Right renal pelvis (tissue), 4 donors: Measurements from ENCODE around the gene KCNQ1OT1. TPM values are rescaled to one million over a fixed set of nuclear protein-coding genes. Genes with fewer than 3 reads are reported as not detected.

Source experiments
- DNase-seq, 4 donors: peaks; one replicate each; pipeline ENCODE4 v3.0.0-alpha.2; 2013; ENCODE audit warnings: low read depth in 4 of 4, low spot score in 3 of 4, missing footprints in 1 of 4
- polyA plus RNA-seq, 4 donors: library from polyadenylated mRNA; unstranded; fragments of 120-200 nt; gene quantifications; one replicate each; pipeline ENCODE4 v1.2.1, GENCODE V29; 2013; ENCODE audit not compliant: insufficient read length in 4 of 4

KCNQ1OT1 gene
- polyA plus RNA-seq, 4 donors, result 0.72 to 1.5 (median 0.84) TPM

DNA sequence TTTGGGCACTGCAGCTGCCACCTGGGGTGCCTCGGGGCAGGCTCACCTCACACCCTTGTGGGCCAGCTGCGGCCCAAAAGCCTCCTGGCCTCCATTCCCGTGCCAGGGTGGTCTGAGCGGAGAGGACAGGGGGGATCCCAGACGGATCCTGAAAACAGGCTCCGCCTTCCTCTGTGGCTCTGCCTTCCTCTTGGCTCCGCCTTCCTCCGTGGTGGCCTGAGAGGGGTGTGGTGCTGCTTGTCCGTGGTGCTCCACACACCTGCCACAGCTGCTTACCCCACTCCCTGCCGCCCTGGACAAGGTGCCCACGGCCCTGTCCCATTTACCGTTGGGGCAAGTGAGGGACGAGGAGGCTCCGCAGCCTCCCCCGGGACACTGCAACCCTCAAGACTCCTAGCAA lies 23.2 kb upstream of the KCNQ1OT1 start:
- DNase-seq, result no peak

DNA sequence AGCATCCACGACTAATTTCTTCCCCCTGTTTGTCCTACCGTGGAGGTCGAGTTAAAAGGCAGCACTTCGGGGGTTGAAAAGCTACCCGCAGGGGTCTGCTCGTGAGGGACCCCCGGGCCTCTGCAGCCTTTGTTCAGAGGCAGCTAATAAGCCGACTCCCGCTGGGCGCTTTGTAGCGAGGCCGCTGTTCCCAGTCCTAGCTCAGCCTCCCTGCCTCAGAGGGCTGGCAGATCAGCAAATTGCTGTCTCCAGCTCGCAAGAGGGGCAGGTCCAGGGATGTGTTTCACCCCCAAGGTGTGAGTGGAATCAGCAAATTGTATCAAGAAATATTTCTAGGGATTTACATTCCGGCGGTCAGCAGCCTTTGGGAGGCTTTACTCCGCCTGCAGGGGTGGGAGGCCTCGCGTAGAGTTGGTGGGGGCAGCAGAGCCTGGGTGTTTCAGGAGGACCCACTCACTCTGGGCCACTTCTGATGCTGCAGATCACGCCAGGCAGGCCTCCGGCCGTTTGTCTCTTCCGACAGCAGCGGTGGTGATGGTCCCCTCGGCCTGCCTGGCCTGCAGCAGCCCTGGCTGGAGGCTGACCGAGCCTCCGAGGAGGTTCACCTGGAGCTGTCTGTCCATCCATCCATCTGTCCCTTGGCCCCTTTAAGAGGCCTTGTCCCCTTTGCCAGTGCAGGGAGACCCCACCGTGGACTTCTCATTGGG lies 21.6 kb upstream of the KCNQ1OT1 start:
- no peak for DNase-seq

DNA sequence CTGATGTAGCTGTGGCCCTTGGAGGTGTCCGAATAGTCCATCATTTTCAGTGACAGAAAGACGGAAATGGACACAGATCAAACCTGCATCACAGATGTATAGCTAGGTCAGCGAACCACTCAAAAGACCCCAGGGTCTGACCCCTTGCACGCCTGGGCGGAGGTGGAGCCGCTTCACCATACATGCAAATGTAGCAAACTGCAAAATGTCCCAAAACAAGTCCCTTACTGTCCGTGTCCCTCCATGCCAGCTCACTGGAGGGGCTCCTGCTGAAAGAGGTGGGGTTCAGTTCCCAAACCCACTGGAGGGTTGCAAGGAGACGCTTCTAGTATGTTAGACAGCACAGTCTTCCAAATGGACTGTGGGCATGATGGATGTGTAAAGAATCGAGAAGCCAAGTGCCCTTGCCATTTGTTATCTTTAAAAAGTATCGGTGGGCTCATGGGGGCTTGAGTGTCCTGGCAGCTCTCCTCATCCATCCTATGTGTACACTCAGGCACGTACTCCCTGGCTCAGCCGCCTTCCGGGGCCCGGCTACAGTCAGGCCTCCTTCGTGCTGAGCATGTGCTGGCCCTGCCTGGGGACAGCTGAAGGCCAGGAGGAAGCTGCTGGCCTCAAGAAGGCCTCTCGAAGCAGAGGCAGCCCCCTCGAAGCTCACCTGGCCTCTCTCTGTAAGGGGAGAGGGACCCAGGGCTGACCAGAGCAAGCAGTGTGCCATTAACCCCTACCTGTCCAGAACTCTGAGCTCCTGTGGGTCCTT lies 20.2 kb upstream of the KCNQ1OT1 start:
- no peak for DNase-seq

DNA sequence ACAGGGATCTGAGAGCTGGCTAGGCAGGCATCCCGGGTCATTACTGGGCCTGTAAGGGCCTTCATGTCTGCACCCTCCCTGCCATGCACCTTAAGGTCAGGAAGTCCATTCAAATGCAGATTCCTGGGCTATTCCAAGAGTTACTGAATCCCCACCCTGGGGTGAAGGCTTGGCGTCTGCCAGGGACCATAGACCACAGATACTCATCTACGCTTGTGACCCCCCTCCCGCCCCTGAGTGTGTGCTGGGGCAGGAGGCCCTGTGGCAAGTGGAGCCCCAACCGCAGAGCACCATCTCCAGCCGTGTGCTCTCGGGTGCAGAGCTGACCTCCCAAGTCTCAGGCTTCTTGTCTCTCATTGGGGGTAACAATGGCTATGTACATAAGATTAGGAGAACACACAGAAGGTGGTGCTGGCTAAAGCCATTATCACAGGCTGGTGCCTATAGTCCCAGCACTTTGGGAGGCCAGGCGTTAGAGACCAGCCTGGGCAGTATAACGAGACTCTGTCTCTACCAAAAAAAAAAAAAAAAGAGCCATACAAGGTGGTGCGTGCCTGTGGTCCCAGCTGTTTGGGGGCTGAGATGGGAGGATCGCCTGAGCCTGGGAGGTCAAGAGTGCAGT lies 19.1 kb upstream of the KCNQ1OT1 start:
- no peak for DNase-seq

GRCh38 chr11:2717561-2718325 lies 17.9 kb upstream of the KCNQ1OT1 start:
- no peak for DNase-seq

GRCh38 chr11:2716376-2717095 lies 16.7 kb upstream of the KCNQ1OT1 start:
- no peak for DNase-seq

DNA sequence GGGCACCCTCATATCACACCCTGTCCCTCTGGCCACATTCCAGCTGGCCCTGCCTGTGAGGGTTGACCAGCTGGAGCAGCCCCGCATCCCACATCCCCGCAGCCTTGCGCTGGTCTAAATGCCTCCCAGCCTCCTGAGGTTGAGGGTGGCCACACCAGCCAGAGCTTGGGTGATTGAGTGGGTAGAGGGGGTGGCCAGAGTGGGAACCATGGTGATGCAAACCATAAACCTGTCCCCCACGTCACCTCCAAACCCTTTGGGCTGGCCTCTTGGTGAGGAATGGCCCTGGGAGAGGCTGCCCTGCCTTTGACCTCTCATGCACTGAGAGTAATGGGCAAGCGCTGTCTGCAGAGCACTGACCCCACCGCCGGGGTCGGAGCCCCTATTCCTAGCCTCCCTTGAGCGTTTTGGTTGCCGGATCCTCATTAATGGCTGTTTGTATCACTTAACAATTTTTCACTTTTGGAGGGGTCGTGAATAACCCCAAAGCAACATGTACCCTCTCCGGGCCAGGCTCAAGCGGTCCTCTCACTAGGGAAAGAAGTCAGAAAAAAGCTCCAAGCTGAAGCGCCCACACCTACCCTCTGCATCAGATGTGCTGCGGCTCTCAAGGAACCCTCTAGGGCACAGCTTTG lies 16.0 kb upstream of the KCNQ1OT1 start:
- DNase-seq, result no peak

DNA sequence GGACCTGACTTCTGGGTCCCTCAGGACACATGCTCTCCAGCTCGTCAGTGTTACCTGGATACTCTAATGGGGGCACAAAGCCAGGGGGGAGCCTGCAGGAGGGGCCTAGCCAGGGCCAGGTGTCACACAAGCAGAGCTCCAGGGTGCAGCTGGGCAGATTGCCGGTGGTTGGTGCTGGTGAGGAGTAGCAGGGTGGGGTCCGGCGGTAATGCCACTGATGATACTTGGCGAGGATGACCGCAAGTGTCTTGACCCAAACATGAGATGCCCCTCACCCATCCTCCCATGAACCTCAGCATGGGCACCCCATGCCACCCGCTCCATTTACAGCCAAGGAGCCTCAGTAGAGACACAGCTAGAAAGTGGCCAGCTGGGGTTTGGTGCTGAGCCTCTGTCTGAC lies 15.1 kb upstream of the KCNQ1OT1 start:
- DNase-seq, result no peak

DNA sequence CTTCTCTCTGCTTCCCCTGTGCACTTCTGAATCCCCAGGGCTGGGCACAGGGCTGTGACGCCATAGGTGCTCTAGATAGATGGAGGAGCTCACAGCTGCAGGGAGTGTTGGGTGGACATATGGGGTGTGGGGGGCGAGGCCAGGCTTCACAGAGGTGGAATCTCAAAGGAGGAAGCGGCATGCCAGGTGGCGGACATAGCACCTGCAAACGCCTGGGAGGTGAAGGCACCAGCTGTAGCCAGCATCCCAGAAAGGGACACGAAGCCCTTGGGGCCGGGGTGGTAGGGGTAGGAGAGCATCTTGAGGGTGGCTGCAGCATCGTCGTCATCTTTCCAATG lies 14.6 kb upstream of the KCNQ1OT1 start:
- no peak for DNase-seq

GRCh38 chr11:2713661-2714462 lies 14.1 kb upstream of the KCNQ1OT1 start:
- no peak for DNase-seq

- DNase-seq, result no peak
Observed at GRCh38 chr11:2713094-2713493, 13.3 kb upstream of the KCNQ1OT1 start.

- DNase-seq, result no peak
Observed at GRCh38 chr11:2711161-2711560, 11.4 kb upstream of the KCNQ1OT1 start.

DNA sequence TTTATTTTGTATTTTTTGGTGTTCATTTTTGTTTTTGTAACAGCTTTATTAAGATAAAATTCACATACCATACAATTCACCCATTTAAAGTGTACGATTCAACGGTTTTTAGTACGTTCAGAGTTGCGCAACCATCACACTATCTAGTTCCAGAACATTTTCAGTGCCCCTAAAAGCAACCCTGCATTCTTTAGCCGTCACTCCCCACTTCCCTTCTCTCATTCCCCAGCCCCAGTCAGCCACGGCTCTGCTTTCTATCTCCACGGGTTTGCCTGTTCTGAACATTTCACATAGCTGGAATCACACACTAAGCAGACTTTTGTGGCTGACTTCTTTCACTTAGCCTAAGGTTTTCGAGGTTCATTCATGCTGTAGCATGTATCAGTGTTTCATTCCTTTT lies 9.6 kb upstream of the KCNQ1OT1 start:
- DNase-seq, result no peak

DNA sequence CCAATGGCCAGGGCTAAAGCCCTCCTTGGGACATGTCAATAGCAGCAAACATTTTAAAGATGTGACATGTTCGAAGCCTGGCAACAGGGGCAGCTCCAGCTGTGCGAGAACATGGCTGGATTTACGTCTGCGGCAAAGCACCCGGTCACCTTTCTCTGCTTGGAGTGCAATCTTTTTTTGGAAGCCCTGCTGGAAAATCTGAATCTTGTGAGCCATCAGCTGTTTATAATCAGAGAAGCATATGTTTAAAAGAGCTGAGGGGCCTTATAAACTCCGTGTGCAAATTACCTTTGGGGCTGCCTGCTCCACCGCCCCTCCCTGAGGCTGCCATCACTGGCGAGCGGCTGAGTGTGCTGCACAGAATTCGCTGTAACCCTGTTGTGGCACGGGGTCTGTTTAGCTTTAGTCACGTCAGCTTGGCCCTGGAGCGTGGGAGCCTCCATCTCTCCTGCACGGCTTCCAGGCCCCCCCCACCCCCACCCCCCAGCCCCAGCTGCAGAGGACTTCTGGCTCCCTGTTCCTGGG lies 9.0 kb upstream of the KCNQ1OT1 start:
- DNase-seq, result no peak

- DNase-seq, result no peak
Observed at GRCh38 chr11:2708151-2708581, 8.4 kb upstream of the KCNQ1OT1 start.

- DNase-seq, result no peak
Observed at GRCh38 chr11:2707736-2708135, 7.9 kb upstream of the KCNQ1OT1 start.

- DNase-seq, result no peak
Observed at GRCh38 chr11:2706321-2706720, 6.5 kb upstream of the KCNQ1OT1 start.

DNA sequence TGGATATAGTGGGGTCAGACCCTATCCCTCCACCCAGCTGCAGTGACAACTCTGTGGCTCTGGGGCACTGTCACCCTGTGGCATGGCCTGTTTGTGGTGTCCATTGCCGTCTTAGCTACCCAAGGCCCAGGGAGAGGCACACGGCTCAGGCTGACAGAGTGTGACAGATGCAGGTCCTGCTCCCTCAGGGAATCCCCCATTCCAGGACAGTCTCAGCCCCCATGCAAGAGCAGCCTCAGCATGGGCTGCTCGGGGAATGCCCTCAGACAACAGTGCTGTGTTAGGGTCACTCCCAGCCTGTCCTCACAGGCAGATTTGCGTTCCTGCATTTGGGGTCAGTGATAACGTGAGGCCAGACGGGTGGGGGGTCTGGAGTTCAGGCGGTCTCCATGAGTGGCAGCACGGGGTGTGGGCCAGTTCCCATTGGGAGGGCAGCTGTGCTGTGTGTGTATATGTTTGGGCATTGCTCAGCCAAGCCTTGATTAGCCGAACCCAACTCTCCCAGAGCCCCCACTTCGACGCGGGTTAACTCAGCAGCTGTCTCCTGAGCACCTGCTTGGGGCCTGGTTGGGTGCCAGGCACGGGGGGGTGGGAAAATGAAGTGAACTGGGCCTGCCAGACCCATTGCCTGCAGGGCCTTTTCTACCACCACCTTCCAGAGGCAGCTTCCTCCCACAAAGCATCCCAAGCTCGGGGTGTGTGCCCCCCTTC lies 5.3 kb upstream of the KCNQ1OT1 start:
- no peak for DNase-seq
